GM12878 (cell line): ENCODE results near the gene MOGAT1. TPM values are rescaled to one million over a fixed set of nuclear protein-coding genes. Genes with fewer than 3 reads are reported as not detected.
A peak's percentile ranks its signal among the peaks of the same experiment; 100 is the strongest.

Experiments
- ATAC-seq: fragments of 200-7000 bp; cut with Tn5 transposase; 3 replicates; pipeline ENCODE4 v1.9.1; 2020; ENCODE audit warnings: mild to moderate bottlenecking, moderate library complexity
- BruUV-seq: library from RNA; stranded (reverse); fragments of 400-500 nt; replicated peaks from 2 replicates; lab custom pipeline; 2021; lab: Mats Ljungman, UMichigan
- CTCF ChIA-PET: fragments of 300-600 bp; sonication (Branson Sonifier 250); formaldehyde crosslinking; extraction: SDS; loops from one replicate; lab custom pipeline; 2021; ENCODE audit warnings: inconsistent platforms; lab: Yijun Ruan, JAX
- POLR2A ChIA-PET: fragments of 350-600 bp; formaldehyde crosslinking; extraction: SDS; loops from one replicate; lab custom pipeline; 2021; ENCODE audit warnings: inconsistent platforms; lab: Charles Lee
- RAD21 ChIA-PET: fragments of 300-600 bp; sonication (Branson Sonifier 250); formaldehyde crosslinking; loops from one replicate; lab custom pipeline; 2023; ENCODE audit warnings: antibody characterized with exemption; ENCODE audit not compliant: unreplicated experiment; lab: Charles Lee
- SMC1A ChIA-PET: fragments of 300-600 bp; sonication (Branson Sonifier 250); formaldehyde crosslinking; loops from one replicate; lab custom pipeline; 2023; ENCODE audit not compliant: unreplicated experiment, uncharacterized antibody; lab: Charles Lee
- DNase-seq: peaks from one replicate; pipeline ENCODE4 v3.0.0-alpha.2; 2011; ENCODE audit warnings: low read depth, low spot score
- FAIRE-seq: peaks from 3 replicates; lab custom pipeline; 2011; peaks lifted over from hg19 to GRCh38; lab: Jason Lieb, UNC
- H2AFZ ChIP-seq: 2 replicates; pipeline ENCODE4 v1.6.0; 2011; ENCODE audit warnings: low read depth, low read length, control low read depth; ENCODE audit not compliant: control insufficient read depth
- H3K27ac ChIP-seq: 2 replicates; pipeline ENCODE4 v1.5.1; 2011; ENCODE audit warnings: control low read depth; ENCODE audit not compliant: control insufficient read depth, insufficient read depth
- H3K27me3 ChIP-seq, 2 experiments: replicated peaks in 1 of 2; 2 replicates each; pipeline versions ENCODE4 v1.6.0 to v1.6.1; 2011; ENCODE audit warnings: low read length in 1 of 2; ENCODE audit not compliant: control insufficient read depth in 2 of 2, insufficient read depth in 2 of 2
- H3K36me3 ChIP-seq, 2 experiments: 2 replicates each; pipeline ENCODE4 v1.5.1; 2011; ENCODE audit warnings: low read length in 1 of 2; ENCODE audit not compliant: control insufficient read depth in 2 of 2, insufficient read depth in 2 of 2
- H3K4me1 ChIP-seq: 2 replicates; pipeline ENCODE4 v1.6.1; 2011; ENCODE audit warnings: mild to moderate bottlenecking, low read length, moderate library complexity, mixed read lengths; ENCODE audit not compliant: control insufficient read depth, insufficient read depth
- H3K4me2 ChIP-seq: 2 replicates; pipeline ENCODE4 v1.6.0; 2011; ENCODE audit warnings: control low read depth; ENCODE audit not compliant: control insufficient read depth, insufficient read depth
- H3K4me3 ChIP-seq: fragments of 200-600 bp; sonication (generic); 2 replicates; pipeline ENCODE4 v1.5.1; 2016
- H3K79me2 ChIP-seq: 2 replicates; pipeline ENCODE4 v1.6.0; 2011; ENCODE audit warnings: low read length; ENCODE audit not compliant: control insufficient read depth, insufficient read depth
- H3K9ac ChIP-seq: 2 replicates; pipeline ENCODE4 v1.8.0; 2011; ENCODE audit warnings: low read length, control low read depth, mixed read lengths; ENCODE audit not compliant: control insufficient read depth, insufficient read depth
- H3K9me3 ChIP-seq: replicated peaks from 3 replicates; pipeline ENCODE4 v1.5.1; 2011; ENCODE audit warnings: mild to moderate bottlenecking, low read length; ENCODE audit not compliant: control insufficient read depth, insufficient read depth
- H4K20me1 ChIP-seq: 2 replicates; pipeline ENCODE4 v1.6.0; 2011; ENCODE audit not compliant: control insufficient read depth, insufficient read depth
- CEBPB ChIP-seq, 2 experiments: fragments of 150-350 bp in 1 of 2; IDR thresholded peaks; 2 replicates each; pipeline ENCODE4 v1.6.1; 2012 to 2014; ENCODE audit warnings: low read depth in 2 of 2, low read length in 2 of 2, borderline replicate concordance in 1 of 2, inconsistent platforms in 1 of 2
- ESRRA ChIP-seq: IDR thresholded peaks from 2 replicates; pipeline ENCODE4 v1.6.1; 2012; ENCODE audit warnings: mild to moderate bottlenecking, low read length, improper control_type of control experiment
- EZH2 ChIP-seq: IDR thresholded peaks from 2 replicates; pipeline ENCODE4 v1.6.1; 2012; ENCODE audit warnings: low read depth, mild to moderate bottlenecking, control low read depth, inconsistent platforms, low read length, borderline replicate concordance; ENCODE audit not compliant: control insufficient read depth
- JUNB ChIP-seq: IDR thresholded peaks from 2 replicates; pipeline ENCODE4 v1.6.1; 2016; ENCODE audit warnings: antibody characterized with exemption, mild to moderate bottlenecking
- MEF2A ChIP-seq: IDR thresholded peaks from 2 replicates; pipeline ENCODE4 v1.6.1; 2011; ENCODE audit warnings: low read depth, mild to moderate bottlenecking, low read length, moderate library complexity; ENCODE audit not compliant: insufficient read depth
- YBX1 ChIP-seq: fragments of 450-650 bp; IDR thresholded peaks from 2 replicates; pipeline ENCODE4 v1.6.1; 2016; ENCODE audit warnings: antibody characterized with exemption
- ZBED1 ChIP-seq: IDR thresholded peaks from 2 replicates; pipeline ENCODE4 v1.6.1; 2016; ENCODE audit warnings: borderline replicate concordance
- WGBS: methylation state at CpG from one replicate; pipeline ENCODE4 v1.1.6; 2016; ENCODE audit warnings: low lambda C conversion rate; ENCODE audit not compliant: insufficient replicate concordance, insufficient coverage; ENCODE audit errors: missing lambda C conversion rate; 5-methylcytosine and 5-hydroxymethylcytosine counted together
- in situ Hi-C: fragments of 300-500 bp; cut with MboI; formaldehyde crosslinking; loops from 9 replicates; pipeline ENCODE4 v1.14.3; 2018; ENCODE audit warnings: mixed read lengths
- intact Hi-C: fragments of 100-400 bp; cut with micrococcal nuclease; formaldehyde crosslinking; loops from one replicate; pipeline ENCODE4 v1.14.2; 2022; ENCODE audit not compliant: unreplicated experiment
- polyA plus RNA-seq, 11 experiments: library from polyadenylated mRNA; depleted of rRNA in 4 of 11; unstranded in 6 of 11; stranded (reverse) in 5 of 11; fragments of >200 nt; fragmentation: Nextera tagmentation in 4 of 11; fragmentation: Illumina TruSeq in 1 of 11; extraction: Ambion mirVana in 4 of 11; extraction: Trizol in 1 of 11; gene quantifications; 1 replicate in 1 of 11; 2 replicates in 10 of 11; pipeline versions ENCODE4 v1.2.1 to v1.2.3, GENCODE V29; 2011 to 2016; ENCODE audit warnings: inconsistent platforms in 2 of 11, missing spikeins in 2 of 11, low read depth in 1 of 11
- total RNA-seq, 4 experiments: library from RNA; depleted of rRNA in 3 of 4; stranded (reverse); fragments of >200 nt in 3 of 4; fragmentation: Illumina TruSeq in 1 of 4; extraction: Trizol in 1 of 4; gene quantifications; 2 replicates each; pipeline versions ENCODE4 v1.2.1 to v1.2.3, GENCODE V29; 2013 to 2021
- TF ChIP-seq, protein P1 (sequence below): fragments of 450-650 bp; IDR thresholded peaks from 2 replicates; pipeline ENCODE4 v1.6.1; 2017; ENCODE audit warnings: mild to moderate bottlenecking
- TF ChIP-seq, protein P2 (sequence below): fragments of 450-650 bp; IDR thresholded peaks from 2 replicates; pipeline ENCODE4 v1.6.1; 2016; ENCODE audit warnings: mild to moderate bottlenecking
- TF ChIP-seq, protein P3 (sequence below): IDR thresholded peaks from 2 replicates; pipeline ENCODE4 v1.6.1; 2012; ENCODE audit warnings: low read length, inconsistent platforms
- TF ChIP-seq, protein P4 (sequence below): fragments of 450-650 bp; IDR thresholded peaks from 2 replicates; pipeline ENCODE4 v1.6.1; 2017; ENCODE audit warnings: low read depth, mild to moderate bottlenecking, moderate library complexity

Gene MOGAT1
- total and polyA plus RNA-seq, 10 of the 15 experiments (the other 5 are each of a cell fraction or from before 2014, with no cell fraction given): not detected

DNA sequence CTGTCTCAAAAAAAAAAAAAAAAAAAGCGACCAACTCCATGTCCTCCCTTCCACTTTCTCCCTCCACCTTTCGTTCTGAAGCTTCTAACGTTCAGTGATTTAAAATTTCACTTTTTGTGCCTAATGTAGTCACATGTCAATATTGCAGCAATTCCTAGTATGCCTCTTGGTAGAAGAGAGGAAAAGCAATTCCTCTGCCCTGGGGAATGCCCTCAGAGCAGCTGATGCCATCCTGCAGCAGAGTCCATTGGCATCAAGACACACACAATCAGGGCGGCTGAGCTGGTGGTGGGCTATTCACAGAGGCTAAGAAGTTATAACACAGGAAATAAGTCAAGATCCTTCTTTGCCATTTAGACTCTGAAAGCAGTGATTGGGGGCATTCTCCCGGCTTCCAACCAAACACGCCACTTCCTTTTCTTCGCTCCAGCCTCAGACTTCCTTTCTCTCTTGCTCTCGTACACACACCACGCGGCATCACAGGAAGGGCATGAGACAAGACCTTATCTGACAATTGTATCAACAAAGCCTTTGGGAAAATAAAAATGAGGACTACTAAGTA, 71.9 kb downstream of the MOGAT1 start:
- RAD21 ChIA-PET: no interaction called here
- POLR2A ChIA-PET: interaction anchor here (0.6 to 0.7 kb wide), 3 partner anchors 197 to 287 kb away, joined by 4 to 6 read pairs (median 5); no protein-coding TSS in a partner anchor
- H3K79me2 ChIP-seq: no peaks in the 10 kb centered on the region
- ATAC-seq (no peak), FAIRE-seq (no peak)
- WGBS: 22% methylated on average over 10 of the region's 10 CpGs
- no peak overlapping the region for H3K9ac ChIP-seq
- in situ Hi-C loops: no loop called here
- no peaks in the 10 kb centered on the region; the same call in 2 of the 3 replicates for H3K9me3 ChIP-seq
- H3K4me3 ChIP-seq: no peak overlapping the region
- intact Hi-C loops: no loop called here
- no peaks in the 10 kb centered on the region for H3K27me3 ChIP-seq
- peaks cover 4% of the 10 kb centered on the region; the same call in 1 of the 2 replicates for H3K4me1 ChIP-seq
- no peak for TF ChIP-seq CEBPB (IDR thresholded peaks at IDR 0.05; ENCODE audit: borderline replicate concordance in 1 of 2, low read depth in 2 of 2, low read length in 2 of 2)
- TF ChIP-seq, protein P1, sequence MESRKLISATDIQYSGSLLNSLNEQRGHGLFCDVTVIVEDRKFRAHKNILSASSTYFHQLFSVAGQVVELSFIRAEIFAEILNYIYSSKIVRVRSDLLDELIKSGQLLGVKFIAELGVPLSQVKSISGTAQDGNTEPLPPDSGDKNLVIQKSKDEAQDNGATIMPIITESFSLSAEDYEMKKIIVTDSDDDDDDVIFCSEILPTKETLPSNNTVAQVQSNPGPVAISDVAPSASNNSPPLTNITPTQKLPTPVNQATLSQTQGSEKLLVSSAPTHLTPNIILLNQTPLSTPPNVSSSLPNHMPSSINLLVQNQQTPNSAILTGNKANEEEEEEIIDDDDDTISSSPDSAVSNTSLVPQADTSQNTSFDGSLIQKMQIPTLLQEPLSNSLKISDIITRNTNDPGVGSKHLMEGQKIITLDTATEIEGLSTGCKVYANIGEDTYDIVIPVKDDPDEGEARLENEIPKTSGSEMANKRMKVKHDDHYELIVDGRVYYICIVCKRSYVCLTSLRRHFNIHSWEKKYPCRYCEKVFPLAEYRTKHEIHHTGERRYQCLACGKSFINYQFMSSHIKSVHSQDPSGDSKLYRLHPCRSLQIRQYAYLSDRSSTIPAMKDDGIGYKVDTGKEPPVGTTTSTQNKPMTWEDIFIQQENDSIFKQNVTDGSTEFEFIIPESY: no peak
- TF ChIP-seq JUNB: no peak
- TF ChIP-seq ESRRA: no peak
- TF ChIP-seq, protein P2, sequence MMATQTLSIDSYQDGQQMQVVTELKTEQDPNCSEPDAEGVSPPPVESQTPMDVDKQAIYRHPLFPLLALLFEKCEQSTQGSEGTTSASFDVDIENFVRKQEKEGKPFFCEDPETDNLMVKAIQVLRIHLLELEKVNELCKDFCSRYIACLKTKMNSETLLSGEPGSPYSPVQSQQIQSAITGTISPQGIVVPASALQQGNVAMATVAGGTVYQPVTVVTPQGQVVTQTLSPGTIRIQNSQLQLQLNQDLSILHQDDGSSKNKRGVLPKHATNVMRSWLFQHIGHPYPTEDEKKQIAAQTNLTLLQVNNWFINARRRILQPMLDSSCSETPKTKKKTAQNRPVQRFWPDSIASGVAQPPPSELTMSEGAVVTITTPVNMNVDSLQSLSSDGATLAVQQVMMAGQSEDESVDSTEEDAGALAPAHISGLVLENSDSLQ: no peak
- no peak for TF ChIP-seq MEF2A
- TF ChIP-seq, protein P3, sequence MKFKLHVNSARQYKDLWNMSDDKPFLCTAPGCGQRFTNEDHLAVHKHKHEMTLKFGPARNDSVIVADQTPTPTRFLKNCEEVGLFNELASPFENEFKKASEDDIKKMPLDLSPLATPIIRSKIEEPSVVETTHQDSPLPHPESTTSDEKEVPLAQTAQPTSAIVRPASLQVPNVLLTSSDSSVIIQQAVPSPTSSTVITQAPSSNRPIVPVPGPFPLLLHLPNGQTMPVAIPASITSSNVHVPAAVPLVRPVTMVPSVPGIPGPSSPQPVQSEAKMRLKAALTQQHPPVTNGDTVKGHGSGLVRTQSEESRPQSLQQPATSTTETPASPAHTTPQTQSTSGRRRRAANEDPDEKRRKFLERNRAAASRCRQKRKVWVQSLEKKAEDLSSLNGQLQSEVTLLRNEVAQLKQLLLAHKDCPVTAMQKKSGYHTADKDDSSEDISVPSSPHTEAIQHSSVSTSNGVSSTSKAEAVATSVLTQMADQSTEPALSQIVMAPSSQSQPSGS: no peak
- TF ChIP-seq, protein P4, sequence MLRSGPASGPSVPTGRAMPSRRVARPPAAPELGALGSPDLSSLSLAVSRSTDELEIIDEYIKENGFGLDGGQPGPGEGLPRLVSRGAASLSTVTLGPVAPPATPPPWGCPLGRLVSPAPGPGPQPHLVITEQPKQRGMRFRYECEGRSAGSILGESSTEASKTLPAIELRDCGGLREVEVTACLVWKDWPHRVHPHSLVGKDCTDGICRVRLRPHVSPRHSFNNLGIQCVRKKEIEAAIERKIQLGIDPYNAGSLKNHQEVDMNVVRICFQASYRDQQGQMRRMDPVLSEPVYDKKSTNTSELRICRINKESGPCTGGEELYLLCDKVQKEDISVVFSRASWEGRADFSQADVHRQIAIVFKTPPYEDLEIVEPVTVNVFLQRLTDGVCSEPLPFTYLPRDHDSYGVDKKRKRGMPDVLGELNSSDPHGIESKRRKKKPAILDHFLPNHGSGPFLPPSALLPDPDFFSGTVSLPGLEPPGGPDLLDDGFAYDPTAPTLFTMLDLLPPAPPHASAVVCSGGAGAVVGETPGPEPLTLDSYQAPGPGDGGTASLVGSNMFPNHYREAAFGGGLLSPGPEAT: no peak
- TF ChIP-seq EZH2: no peak
- TF ChIP-seq YBX1: no peak
- no peak for TF ChIP-seq ZBED1
- TF ChIP-seq, all 136 proteins: peak for 0
- DNase-seq: no peak
- no peak overlapping the region for H3K27ac ChIP-seq
- H2AFZ ChIP-seq: peak overlapping the region; percentile 22
- H3K36me3 ChIP-seq: no peaks in the 10 kb centered on the region
- H4K20me1 ChIP-seq: no peaks in the 10 kb centered on the region
- BruUV-seq: no TSS peak
- SMC1A ChIA-PET: interaction anchor here (1.0 to 1.7 kb wide), 3 partner anchors 8 to 30 kb away, joined by 3 to 4 read pairs (median 3); no protein-coding TSS in a partner anchor
- no peak overlapping the region; the same call in 1 of the 2 replicates for H3K4me2 ChIP-seq
- CTCF ChIA-PET: interaction anchor here (1.5 kb wide), 1 partner anchor 36 kb away, joined by 4 read pairs; no protein-coding TSS in a partner anchor
